Measurements from ENCODE around the gene CALML3. TPM values are rescaled to one million over a fixed set of nuclear protein-coding genes. Genes with fewer than 3 reads are reported as not detected.
A peak's percentile ranks its signal among the peaks of the same experiment; 100 is the strongest.

Gene CALML3
- total RNA-seq, 1 donor from 2014 or later: not detected

GRCh38 chr10:5499493-5500140, 25.1 kb upstream of the CALML3 start, which contains the start of gene CALML5:
TSS of gene CALML5 (minus strand) at chr10:5499570. CDS start at chr10:5499438, 132 bp downstream.
- Histone ChIP-seq H3K9me3 (no peaks in the 10 kb centered on the region), H3K27me3 (no peaks in the 10 kb centered on the region), H3K4me3 (no peak within 1 kb of the TSS), H3K27ac (no peak within 1 kb of the TSS), H3K4me1 (peaks cover 7% of the 10 kb centered on the region), H3K36me3 (no peaks in the 10 kb centered on the region)
- intact Hi-C loops (cut with DNase I): no loop called here
- no peak for ATAC-seq
- DNase-seq: no peak
- no peak for TF ChIP-seq CTCF (IDR thresholded peaks at IDR 0.05)

GRCh38 chr10:5500162-5500670, 24.5 kb upstream of the CALML3 start:
- DNase-seq (no peak), ATAC-seq (no peak)
- no peaks in the 10 kb centered on the region for H3K27me3 ChIP-seq
- H3K27ac ChIP-seq: no peak overlapping the region
- peaks cover 7% of the 10 kb centered on the region for H3K4me1 ChIP-seq
- intact Hi-C loops (cut with DNase I): no loop called here
- no peak overlapping the region for H3K4me3 ChIP-seq
- H3K36me3 ChIP-seq: no peaks in the 10 kb centered on the region
- TF ChIP-seq CTCF (IDR thresholded peaks at IDR 0.05): no peak
- H3K9me3 ChIP-seq: no peaks in the 10 kb centered on the region

GRCh38 chr10:5500910-5501309, 23.9 kb upstream of the CALML3 start:
- peaks cover 7% of the 10 kb centered on the region for H3K4me1 ChIP-seq
- ATAC-seq (no peak), DNase-seq (no peak)
- no peak for TF ChIP-seq CTCF (IDR thresholded peaks at IDR 0.05)
- H3K4me3 ChIP-seq: no peak overlapping the region
- no peaks in the 10 kb centered on the region for H3K36me3 ChIP-seq
- intact Hi-C loops (cut with DNase I): no loop called here
- H3K9me3 ChIP-seq: no peaks in the 10 kb centered on the region
- H3K27ac ChIP-seq: no peak overlapping the region
- H3K27me3 ChIP-seq: no peaks in the 10 kb centered on the region

GRCh38 chr10:5502061-5502521, 22.7 kb upstream of the CALML3 start:
- intact Hi-C loops (cut with DNase I): no loop called here
- no peak for TF ChIP-seq CTCF (IDR thresholded peaks at IDR 0.05)
- no peaks in the 10 kb centered on the region for H3K27me3 ChIP-seq
- H3K27ac ChIP-seq: no peak overlapping the region
- peaks cover 7% of the 10 kb centered on the region for H3K4me1 ChIP-seq
- DNase-seq (no peak), ATAC-seq (peak; percentile 35)
- H3K4me3 ChIP-seq: no peak overlapping the region
- no peaks in the 10 kb centered on the region for H3K9me3 ChIP-seq
- H3K36me3 ChIP-seq: no peaks in the 10 kb centered on the region

- DNase-seq (no peak), ATAC-seq (no peak)
- peaks cover 7% of the 10 kb centered on the region for H3K4me1 ChIP-seq
- intact Hi-C loops (cut with DNase I): no loop called here
- no peak for TF ChIP-seq CTCF (IDR thresholded peaks at IDR 0.05)
- no peaks in the 10 kb centered on the region for H3K27me3 ChIP-seq
- H3K36me3 ChIP-seq: no peaks in the 10 kb centered on the region
- no peaks in the 10 kb centered on the region for H3K9me3 ChIP-seq
- H3K4me3 ChIP-seq: no peak overlapping the region
- H3K27ac ChIP-seq: no peak overlapping the region
Observed at GRCh38 chr10:5502571-5503476, 21.9 kb upstream of the CALML3 start.

Data from upper lobe of right lung (tissue), 1 donor.